Mesodermal cell (in vitro differentiated cells): Measurements from ENCODE around the gene SACS.
"Not testable (repeated sequence)": the region's sequence is repeated elsewhere in the genome, so short reads cannot be mapped to it uniquely, and the experiment has no call there.

Source experiments
- H3K27ac ChIP-seq: 2 replicates; pipeline ENCODE4 v1.7.0; 2013; ENCODE audit warnings: mild to moderate bottlenecking, low read depth, low read length, moderate library complexity; ENCODE audit not compliant: severe bottlenecking
- H3K36me3 ChIP-seq: 2 replicates; pipeline ENCODE4 v1.7.1; 2013; ENCODE audit warnings: mild to moderate bottlenecking, low read length, moderate library complexity; ENCODE audit not compliant: control insufficient read depth, insufficient read depth
- H3K4me1 ChIP-seq: one replicate; pipeline ENCODE4 v1.7.1; 2013; ENCODE audit warnings: mild to moderate bottlenecking, low read length; ENCODE audit not compliant: insufficient read depth, control insufficient read depth, poor library complexity, severe bottlenecking
- H3K4me3 ChIP-seq: 2 replicates; pipeline ENCODE4 v1.7.0; 2013; ENCODE audit warnings: low read length, control low read depth, mild to moderate bottlenecking; ENCODE audit not compliant: insufficient read depth, poor library complexity, severe bottlenecking; ENCODE audit errors: extremely low read depth
- H3K9me3 ChIP-seq: 2 replicates; pipeline ENCODE4 v1.7.1; 2013; ENCODE audit warnings: mild to moderate bottlenecking, low read length, moderate library complexity; ENCODE audit not compliant: control insufficient read depth
- WGBS, 2 experiments: methylation state at CpG; one replicate each; pipeline ENCODE4 v1.1.5; 2013; ENCODE audit warnings: missing lambda C conversion rate in 2 of 2; ENCODE audit not compliant: insufficient coverage in 2 of 2; 5-methylcytosine and 5-hydroxymethylcytosine counted together

The SACS gene

DNA sequence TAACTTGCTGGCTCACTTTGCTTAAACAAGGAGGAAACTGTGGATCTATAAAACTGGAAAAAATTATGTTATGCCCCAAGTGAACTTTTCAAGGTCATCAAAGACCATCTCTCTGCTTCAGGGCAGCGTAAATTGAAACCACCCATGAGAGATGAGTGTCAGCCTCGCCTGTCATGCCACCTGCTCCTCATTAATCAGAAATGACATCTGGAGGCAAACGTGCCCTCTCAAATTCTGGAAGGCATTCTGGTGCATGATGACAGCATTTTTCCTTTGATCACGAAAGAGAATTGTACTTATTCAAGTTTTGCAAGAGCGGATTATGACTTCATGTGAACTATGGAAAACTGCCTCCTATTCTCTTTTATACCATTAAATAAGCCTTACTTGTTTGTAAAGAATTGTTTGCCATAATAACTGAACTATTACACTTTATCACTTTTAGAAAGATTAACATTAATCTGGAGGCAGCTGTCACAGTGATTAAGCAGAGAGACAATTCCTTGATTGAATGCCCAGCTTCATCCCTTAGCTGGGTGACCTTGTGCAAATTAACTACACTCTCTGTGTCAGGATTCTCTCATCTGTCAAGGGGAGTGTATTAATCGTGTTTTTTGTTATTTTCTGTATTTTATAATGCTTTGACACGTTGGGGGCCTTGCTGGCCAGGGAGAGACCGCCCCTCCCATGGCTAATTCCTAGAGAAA, 17.0 kb upstream of the SACS start:
- Histone ChIP-seq H3K36me3 (no peaks in the 10 kb centered on the region), H3K9me3 (no peaks in the 10 kb centered on the region), H3K4me1 (no peaks in the 10 kb centered on the region), H3K4me3 (no peak overlapping the region), H3K27ac (no peak overlapping the region)
- 51 to 67% methylated on average over 5 of the region's 8 CpGs for WGBS, 2 experiments

DNA sequence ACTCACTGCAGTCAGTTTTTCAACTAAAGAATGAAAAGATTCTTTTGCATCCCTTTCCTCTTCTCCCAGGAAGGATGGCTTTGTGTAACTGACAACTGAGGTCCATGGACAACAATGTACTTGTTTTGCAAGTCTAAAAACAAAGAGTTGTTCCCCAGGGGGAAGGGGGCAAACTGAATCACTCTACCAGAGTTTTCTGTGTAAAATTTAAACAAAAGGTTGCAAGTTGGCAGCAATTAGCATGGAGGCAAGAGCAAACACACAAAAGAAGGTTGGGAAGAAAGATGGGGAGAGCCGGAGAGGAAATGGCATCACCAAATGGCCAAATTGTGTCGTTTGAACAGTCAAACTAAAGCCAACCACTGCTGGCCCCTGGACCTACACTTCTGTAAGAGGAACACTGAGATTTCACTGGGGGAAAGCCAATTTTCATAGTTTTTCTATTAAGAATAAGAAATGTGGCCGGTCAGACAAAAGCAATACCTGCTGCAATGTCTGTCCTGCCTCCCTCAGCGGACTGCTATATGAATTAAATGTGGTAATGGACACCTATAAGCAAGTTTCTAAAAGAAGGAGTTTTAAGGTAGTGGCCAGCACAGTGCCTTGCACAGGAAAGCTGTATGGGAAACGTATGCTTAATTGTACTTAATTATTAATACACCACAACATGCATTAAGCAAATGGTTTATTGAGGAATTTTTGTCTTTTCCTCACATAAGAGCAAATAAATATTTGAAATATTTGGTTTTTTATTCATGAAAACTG, 16.1 kb upstream of the SACS start:
- H3K27ac ChIP-seq: no peak overlapping the region
- 25 to 45% methylated on average over 4 of the region's 5 CpGs for WGBS, 2 experiments

DNA sequence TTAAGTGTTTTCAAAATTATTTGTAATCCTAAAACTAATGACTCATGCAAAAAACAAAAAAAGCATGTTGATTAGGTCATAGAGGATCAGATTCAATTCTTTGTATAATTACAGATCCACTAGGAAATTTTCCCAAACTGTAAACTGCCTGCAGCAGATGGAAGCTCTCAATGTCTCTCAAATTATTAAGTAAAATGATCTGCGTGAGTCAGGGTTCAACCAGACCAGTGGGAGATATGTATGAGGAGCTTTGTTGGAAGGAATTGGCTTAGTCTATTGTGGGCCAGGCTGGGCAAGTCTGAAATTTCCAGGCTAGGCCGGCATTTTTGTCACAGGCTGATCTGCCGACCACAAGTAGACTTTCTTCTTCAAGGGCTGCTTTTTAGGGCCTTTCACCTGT, 14.4 kb upstream of the SACS start:
- Histone ChIP-seq H3K4me1 (no peaks in the 10 kb centered on the region), H3K9me3 (no peaks in the 10 kb centered on the region), H3K36me3 (no peaks in the 10 kb centered on the region), H3K27ac (no peak overlapping the region), H3K4me3 (no peak overlapping the region)
- WGBS, 2 experiments: 94 to 100% methylated on average over 2 to 3 of the region's 3 CpGs

More for the DNA sequence above, 16.1 kb upstream of the SACS start:
- Histone ChIP-seq H3K9me3 (no peaks in the 10 kb centered on the region), H3K4me1 (no peaks in the 10 kb centered on the region), H3K36me3 (no peaks in the 10 kb centered on the region), H3K4me3 (no peak overlapping the region)

DNA sequence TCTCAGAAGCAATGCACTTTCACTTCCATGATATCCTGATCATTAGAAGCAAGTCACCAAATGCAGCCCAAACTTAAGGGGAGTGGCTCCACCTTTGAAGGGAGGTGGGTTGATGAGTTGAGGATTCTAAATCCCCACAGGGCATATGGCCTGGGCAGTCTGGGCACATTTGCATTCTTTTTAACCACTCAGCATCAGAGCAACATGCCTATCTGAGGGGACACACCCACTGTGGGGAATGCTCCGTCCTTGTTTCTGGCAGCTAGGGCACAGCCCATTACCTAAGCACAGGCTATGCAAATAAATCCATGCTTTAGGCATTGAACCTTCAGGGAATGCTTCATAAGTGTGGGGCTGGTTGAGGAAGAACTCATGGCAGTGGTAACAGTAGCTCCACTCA, 12.3 kb upstream of the SACS start:
- no peaks in the 10 kb centered on the region for H3K4me1 ChIP-seq
- H3K4me3 ChIP-seq: no peak overlapping the region
- no peak overlapping the region for H3K27ac ChIP-seq
- no peaks in the 10 kb centered on the region for H3K36me3 ChIP-seq
- WGBS, 2 experiments: 75% methylated on average over 1 of the region's 1 CpG; no CpG with 5 or more reads in 1 of the 2 experiments
- no peaks in the 10 kb centered on the region for H3K9me3 ChIP-seq

DNA sequence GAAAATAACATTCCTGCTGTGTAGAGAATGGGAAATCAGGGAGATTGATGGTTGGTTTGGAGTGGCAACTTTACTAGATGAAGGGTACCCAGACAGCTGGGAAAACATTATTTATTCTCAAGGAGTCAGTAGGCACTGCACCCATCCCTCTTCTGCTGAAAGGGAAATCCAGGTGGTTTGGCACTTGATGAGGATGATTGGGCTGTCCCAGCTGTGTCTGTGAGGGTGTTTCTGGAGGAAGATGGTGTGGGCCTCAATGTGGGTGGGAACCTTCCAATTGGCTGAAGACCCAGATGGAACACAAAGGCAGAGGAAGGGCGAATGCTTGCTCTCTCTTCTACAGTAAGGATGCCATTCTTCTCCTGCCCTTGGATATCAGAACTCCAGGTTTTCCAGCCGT, 10.4 kb upstream of the SACS start:
- 71 to 81% methylated on average over 2 of the region's 2 CpGs for WGBS, 2 experiments
- H3K27ac ChIP-seq: no peak overlapping the region

DNA sequence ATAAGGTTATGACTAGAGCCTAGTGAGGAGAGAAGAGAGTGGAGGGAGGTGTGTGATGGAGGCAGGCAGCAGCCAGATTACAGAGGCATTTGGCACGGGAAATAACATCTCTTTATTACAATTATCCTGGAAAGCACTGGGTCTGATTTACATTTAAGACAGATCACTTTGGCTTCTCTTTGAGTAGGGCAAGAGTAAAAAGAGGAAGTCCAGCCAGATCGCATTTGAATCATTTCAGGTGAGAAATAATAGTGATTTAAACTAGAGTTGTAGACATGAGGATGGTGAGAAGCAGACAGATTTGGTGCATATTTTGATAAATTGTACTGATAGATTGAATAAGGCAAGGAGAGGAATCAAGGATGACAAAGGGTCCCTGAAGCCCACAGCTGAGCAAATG, 9.6 kb upstream of the SACS start:
- WGBS, 2 experiments: 91 to 97% methylated on average over 1 to 2 of the region's 2 CpGs
- no peak overlapping the region for H3K27ac ChIP-seq
- no peak overlapping the region for H3K4me3 ChIP-seq
- no peaks in the 10 kb centered on the region for H3K36me3 ChIP-seq
- H3K9me3 ChIP-seq: no peaks in the 10 kb centered on the region
- no peaks in the 10 kb centered on the region for H3K4me1 ChIP-seq

More for the DNA sequence above, 10.4 kb upstream of the SACS start:
- no peaks in the 10 kb centered on the region for H3K36me3 ChIP-seq
- no peak overlapping the region for H3K4me3 ChIP-seq
- no peaks in the 10 kb centered on the region for H3K4me1 ChIP-seq
- no peaks in the 10 kb centered on the region for H3K9me3 ChIP-seq

DNA sequence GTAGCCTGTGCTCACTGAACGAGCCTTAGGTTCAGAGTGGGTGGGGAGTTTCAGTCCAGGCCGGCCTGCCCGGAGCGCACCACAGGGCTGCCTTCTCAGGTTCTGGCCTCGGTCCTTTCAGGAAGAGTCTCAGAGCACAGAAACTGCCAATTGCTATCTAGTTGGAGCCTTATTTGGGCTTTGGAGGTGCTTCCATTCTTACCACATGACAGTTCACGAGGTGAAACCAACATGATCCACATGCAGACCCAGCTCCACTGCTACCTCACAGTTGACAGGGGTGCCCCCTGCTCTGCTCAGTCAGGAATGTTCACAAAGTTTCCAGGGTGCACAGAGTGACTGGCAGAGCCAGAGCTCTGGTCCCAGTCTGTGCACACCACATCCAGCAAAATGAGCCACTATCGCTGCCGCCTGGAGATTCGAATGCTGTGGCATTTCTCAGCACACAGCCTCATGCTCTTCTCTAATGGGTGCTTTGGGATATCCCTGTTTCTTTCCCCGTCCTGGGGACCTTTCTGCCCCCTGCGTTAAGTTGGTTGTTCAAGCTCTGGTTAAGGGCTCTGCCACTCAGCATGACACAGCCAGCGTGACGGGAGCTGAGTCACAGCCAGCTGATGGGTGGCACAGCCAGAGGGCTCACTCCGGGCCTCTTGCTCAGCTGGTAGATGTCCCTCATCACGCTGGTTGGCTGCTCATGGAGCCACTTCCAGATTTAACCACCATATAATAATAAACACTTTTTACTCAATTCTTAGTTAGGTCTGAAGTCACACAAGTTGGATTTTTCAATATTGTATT, 7.5 kb upstream of the SACS start:
- 88 to 89% methylated on average over 9 to 14 of the region's 15 CpGs for WGBS, 2 experiments
- Histone ChIP-seq H3K4me3 (no peak overlapping the region), H3K4me1 (no peaks in the 10 kb centered on the region), H3K27ac (no peak overlapping the region), H3K36me3 (no peaks in the 10 kb centered on the region), H3K9me3 (no peaks in the 10 kb centered on the region)

DNA sequence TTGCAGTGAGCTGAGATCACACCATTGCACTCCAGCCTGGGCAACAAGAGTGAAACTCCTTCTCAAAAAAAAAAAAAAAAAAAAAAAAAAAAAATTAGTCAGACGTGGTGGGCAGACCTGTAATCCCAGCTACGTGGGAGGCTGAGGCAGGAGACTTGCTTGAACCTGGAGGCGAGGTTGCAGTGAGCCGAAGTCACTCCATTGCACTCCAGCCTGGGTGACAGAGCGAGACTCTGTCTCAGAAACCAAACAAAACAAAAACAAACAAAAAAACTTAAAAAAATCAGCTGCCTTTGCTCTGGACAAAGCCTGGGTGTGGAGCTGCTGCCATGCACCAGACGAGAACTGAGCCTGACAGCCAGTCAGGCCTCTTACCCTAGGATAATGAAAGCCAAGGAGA, 6.8 kb upstream of the SACS start:
- not testable (repeated sequence) for H3K36me3 ChIP-seq, H3K27ac ChIP-seq, H3K9me3 ChIP-seq, H3K4me3 ChIP-seq, H3K4me1 ChIP-seq
- WGBS, 2 experiments: 93% methylated on average over 5 of the region's 6 CpGs; no CpG with 5 or more reads in 1 of the 2 experiments

DNA sequence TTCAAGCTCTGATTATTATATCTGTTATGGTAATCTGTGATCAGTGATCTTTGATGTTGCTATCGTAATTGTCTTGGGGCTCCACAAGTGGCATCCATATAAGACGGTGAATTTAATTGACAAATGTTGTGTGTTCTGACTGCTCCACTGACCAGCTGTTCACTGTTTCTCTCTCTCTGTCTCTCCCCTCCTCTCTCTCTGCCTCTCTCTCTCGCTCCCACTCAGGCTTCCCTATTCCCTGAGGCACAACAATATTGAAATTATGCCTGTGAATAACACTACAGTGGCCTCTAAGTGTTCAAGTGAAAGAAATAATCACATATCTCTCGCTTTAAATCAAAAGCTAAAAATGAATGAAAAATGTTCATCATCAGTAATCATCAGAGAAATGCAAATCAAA, 4.4 kb upstream of the SACS start:
- Histone ChIP-seq H3K27ac (no peak overlapping the region), H3K9me3 (no peaks in the 10 kb centered on the region), H3K4me3 (no peak overlapping the region), H3K4me1 (no peaks in the 10 kb centered on the region), H3K36me3 (no peaks in the 10 kb centered on the region)
- WGBS, 2 experiments: 100% methylated on average over 3 of the region's 4 CpGs; no CpG with 5 or more reads in 1 of the 2 experiments

DNA sequence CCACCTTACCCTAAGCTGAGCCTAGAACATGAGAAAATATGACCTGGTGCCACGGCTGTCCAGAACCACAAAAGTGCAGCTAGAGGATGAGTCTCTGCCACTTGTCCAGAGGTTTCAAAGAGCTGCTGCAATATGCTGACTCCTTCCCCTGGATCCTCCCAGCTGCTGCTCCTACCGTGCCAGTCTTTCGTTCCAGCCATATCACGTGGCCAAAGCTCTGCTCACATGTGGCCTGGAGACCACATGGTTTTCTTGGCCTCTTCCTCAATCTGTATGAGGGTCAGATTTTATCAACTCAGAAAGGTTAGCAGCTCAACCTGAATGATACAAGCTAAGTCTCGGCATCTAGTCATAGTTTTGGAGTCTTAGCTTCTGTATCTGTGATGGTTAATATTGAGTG, 3.2 kb upstream of the SACS start:
- Histone ChIP-seq H3K4me1 (no peaks in the 10 kb centered on the region), H3K36me3 (no peaks in the 10 kb centered on the region), H3K4me3 (no peak overlapping the region), H3K27ac (no peak overlapping the region), H3K9me3 (no peaks in the 10 kb centered on the region)
- 90 to 94% methylated on average over 5 of the region's 5 CpGs for WGBS, 2 experiments
